GM12878 (cell line): Measurements from ENCODE around the gene CXCL17. TPM values are rescaled to one million over a fixed set of nuclear protein-coding genes. Genes with fewer than 3 reads are reported as not detected.
A peak's percentile ranks its signal among the peaks of the same experiment; 100 is the strongest.

Experiments used
- BACH1 ChIP-seq: fragments of 450-650 bp; IDR thresholded peaks from 2 replicates; pipeline ENCODE4 v1.6.1; 2017; ENCODE audit warnings: mild to moderate bottlenecking, borderline replicate concordance
- CREB1 ChIP-seq: IDR thresholded peaks from 2 replicates; pipeline ENCODE4 v1.6.1; 2012; ENCODE audit warnings: low read depth, mild to moderate bottlenecking, inconsistent platforms
- EGR1 ChIP-seq, 2 experiments: IDR thresholded peaks; 1 replicate in 1 of 2; 2 replicates in 1 of 2; pipeline ENCODE4 v1.6.1; 2011 to 2012; ENCODE audit warnings: low read depth in 2 of 2, low read length in 2 of 2, borderline replicate concordance in 1 of 2, mild to moderate bottlenecking in 1 of 2, moderate library complexity in 1 of 2
- ESRRA ChIP-seq: IDR thresholded peaks from 2 replicates; pipeline ENCODE4 v1.6.1; 2012; ENCODE audit warnings: mild to moderate bottlenecking, low read length, improper control_type of control experiment
- FOXM1 ChIP-seq: IDR thresholded peaks from 2 replicates; pipeline ENCODE4 v1.6.1; 2012; ENCODE audit warnings: low read depth, mild to moderate bottlenecking, inconsistent platforms, low read length, moderate library complexity
- HDGF ChIP-seq: fragments of 450-650 bp; IDR thresholded peaks from 2 replicates; pipeline ENCODE4 v1.6.1; 2016; ENCODE audit warnings: antibody characterized with exemption
- IKZF2 ChIP-seq, 2 experiments: fragments of 450-650 bp; IDR thresholded peaks; 2 replicates each; pipeline ENCODE4 v1.6.1; 2017; ENCODE audit warnings: mild to moderate bottlenecking in 2 of 2, moderate library complexity in 2 of 2
- MEF2B ChIP-seq: fragments of 450-650 bp; IDR thresholded peaks from 2 replicates; pipeline ENCODE4 v1.6.1; 2018; ENCODE audit warnings: mild to moderate bottlenecking, moderate library complexity; ENCODE audit not compliant: partially characterized antibody, poor library complexity, severe bottlenecking
- NR2C2 ChIP-seq: IDR thresholded peaks from 2 replicates; pipeline ENCODE4 v1.6.1; 2011; ENCODE audit warnings: borderline replicate concordance, low read depth; ENCODE audit not compliant: control insufficient read depth, insufficient read length
- RCOR1 ChIP-seq: conservative IDR thresholded peaks from 2 replicates; pipeline ENCODE4 v1.6.1; 2012; ENCODE audit warnings: low read depth, low read length, improper control_type of control experiment
- RUNX3 ChIP-seq: IDR thresholded peaks from 2 replicates; pipeline ENCODE4 v1.6.1; 2012; ENCODE audit warnings: low read length, inconsistent platforms
- SUPT20H ChIP-seq: IDR thresholded peaks from 2 replicates; pipeline ENCODE4 v1.6.1; 2011; ENCODE audit warnings: low read depth, mild to moderate bottlenecking, low read length, moderate library complexity, borderline replicate concordance; ENCODE audit not compliant: control insufficient read depth
- YBX1 ChIP-seq: fragments of 450-650 bp; IDR thresholded peaks from 2 replicates; pipeline ENCODE4 v1.6.1; 2016; ENCODE audit warnings: antibody characterized with exemption
- polyA plus RNA-seq, 11 experiments: library from polyadenylated mRNA; depleted of rRNA in 4 of 11; unstranded in 6 of 11; stranded (reverse) in 5 of 11; fragments of >200 nt; fragmentation: Nextera tagmentation in 4 of 11; fragmentation: Illumina TruSeq in 1 of 11; extraction: Ambion mirVana in 4 of 11; extraction: Trizol in 1 of 11; gene quantifications; 1 replicate in 1 of 11; 2 replicates in 10 of 11; pipeline versions ENCODE4 v1.2.1 to v1.2.3, GENCODE V29; 2011 to 2016; ENCODE audit warnings: inconsistent platforms in 2 of 11, missing spikeins in 2 of 11, low read depth in 1 of 11
- total RNA-seq, 4 experiments: library from RNA; depleted of rRNA in 3 of 4; stranded (reverse); fragments of >200 nt in 3 of 4; fragmentation: Illumina TruSeq in 1 of 4; extraction: Trizol in 1 of 4; gene quantifications; 2 replicates each; pipeline versions ENCODE4 v1.2.1 to v1.2.3, GENCODE V29; 2013 to 2021
- TF ChIP-seq, protein P1 (sequence below): fragments of 450-650 bp; IDR thresholded peaks from 2 replicates; pipeline ENCODE4 v1.6.1; 2016; ENCODE audit warnings: mild to moderate bottlenecking, moderate library complexity, borderline replicate concordance
- TF ChIP-seq, protein P2 (sequence below): IDR thresholded peaks from 2 replicates; pipeline ENCODE4 v1.6.1; 2011; ENCODE audit warnings: low read depth, mild to moderate bottlenecking, low read length, moderate library complexity, borderline replicate concordance; ENCODE audit errors: extremely low read depth
- TF ChIP-seq, protein P3 (sequence below): IDR thresholded peaks from 2 replicates; pipeline ENCODE4 v1.6.1; 2012; ENCODE audit warnings: low read length, inconsistent platforms
- TF ChIP-seq, protein P4 (sequence below): fragments of 450-650 bp; IDR thresholded peaks from 2 replicates; pipeline ENCODE4 v1.6.1; 2017; ENCODE audit warnings: antibody characterized with exemption, mild to moderate bottlenecking, moderate library complexity
- TF ChIP-seq, protein P5 (sequence below): fragments of 450-650 bp; IDR thresholded peaks from 2 replicates; pipeline ENCODE4 v1.6.1; 2016; ENCODE audit warnings: mild to moderate bottlenecking

Gene CXCL17
- total and polyA plus RNA-seq, 10 of the 15 experiments (the other 5 are each of a cell fraction or from before 2014, with no cell fraction given), result 0.13 to 0.24 (median 0.15) TPM; not detected in 7

DNA sequence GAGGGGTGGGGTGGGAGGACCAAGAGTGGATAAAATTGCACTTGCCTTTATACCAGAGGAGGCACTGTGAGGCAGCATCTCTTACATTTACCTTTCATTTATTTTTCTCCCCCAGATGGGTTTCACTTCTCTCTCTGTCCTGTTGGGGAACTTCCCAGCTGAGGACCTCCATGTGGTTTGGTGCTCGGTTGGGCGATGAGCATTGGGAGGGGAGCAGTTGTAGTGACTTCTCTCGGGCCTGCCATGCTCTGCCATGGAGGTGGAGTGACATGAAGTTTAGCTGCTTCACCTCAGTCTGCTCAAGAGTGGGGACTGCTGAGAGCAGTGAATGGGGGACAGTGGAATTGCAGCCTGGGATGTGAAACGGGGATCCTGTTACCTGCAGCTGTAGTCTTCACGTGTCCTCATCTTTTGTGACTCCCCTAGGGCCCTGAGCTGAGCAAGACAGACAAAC lies 23.1 kb upstream of the CXCL17 start (continued):
- TF ChIP-seq, protein P1, sequence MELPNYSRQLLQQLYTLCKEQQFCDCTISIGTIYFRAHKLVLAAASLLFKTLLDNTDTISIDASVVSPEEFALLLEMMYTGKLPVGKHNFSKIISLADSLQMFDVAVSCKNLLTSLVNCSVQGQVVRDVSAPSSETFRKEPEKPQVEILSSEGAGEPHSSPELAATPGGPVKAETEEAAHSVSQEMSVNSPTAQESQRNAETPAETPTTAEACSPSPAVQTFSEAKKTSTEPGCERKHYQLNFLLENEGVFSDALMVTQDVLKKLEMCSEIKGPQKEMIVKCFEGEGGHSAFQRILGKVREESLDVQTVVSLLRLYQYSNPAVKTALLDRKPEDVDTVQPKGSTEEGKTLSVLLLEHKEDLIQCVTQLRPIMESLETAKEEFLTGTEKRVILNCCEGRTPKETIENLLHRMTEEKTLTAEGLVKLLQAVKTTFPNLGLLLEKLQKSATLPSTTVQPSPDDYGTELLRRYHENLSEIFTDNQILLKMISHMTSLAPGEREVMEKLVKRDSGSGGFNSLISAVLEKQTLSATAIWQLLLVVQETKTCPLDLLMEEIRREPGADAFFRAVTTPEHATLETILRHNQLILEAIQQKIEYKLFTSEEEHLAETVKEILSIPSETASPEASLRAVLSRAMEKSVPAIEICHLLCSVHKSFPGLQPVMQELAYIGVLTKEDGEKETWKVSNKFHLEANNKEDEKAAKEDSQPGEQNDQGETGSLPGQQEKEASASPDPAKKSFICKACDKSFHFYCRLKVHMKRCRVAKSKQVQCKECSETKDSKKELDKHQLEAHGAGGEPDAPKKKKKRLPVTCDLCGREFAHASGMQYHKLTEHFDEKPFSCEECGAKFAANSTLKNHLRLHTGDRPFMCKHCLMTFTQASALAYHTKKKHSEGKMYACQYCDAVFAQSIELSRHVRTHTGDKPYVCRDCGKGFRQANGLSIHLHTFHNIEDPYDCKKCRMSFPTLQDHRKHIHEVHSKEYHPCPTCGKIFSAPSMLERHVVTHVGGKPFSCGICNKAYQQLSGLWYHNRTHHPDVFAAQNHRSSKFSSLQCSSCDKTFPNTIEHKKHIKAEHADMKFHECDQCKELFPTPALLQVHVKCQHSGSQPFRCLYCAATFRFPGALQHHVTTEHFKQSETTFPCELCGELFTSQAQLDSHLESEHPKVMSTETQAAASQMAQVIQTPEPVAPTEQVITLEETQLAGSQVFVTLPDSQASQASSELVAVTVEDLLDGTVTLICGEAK, result no peak
- TF ChIP-seq EGR1 (IDR thresholded peaks at IDR 0.05; ENCODE audit: borderline replicate concordance in 1 of 2, low read depth in 2 of 2, low read length in 2 of 2) (no peak), NR2C2 (no peak), CREB1 (no peak), IKZF2 (IDR thresholded peaks at IDR 0.05) (peak; percentile 86 to 88), ESRRA (no peak), YBX1 (no peak), BACH1 (peak; percentile 56; the same call in 1 of the 2 replicates), SUPT20H (no peak), RUNX3 (peak; percentile 91), FOXM1 (0 out of 2 replicates have a peak, but pooled peaks have one; percentile 14), RCOR1 (0 out of 2 replicates have a peak, but pooled peaks have one; percentile 89), HDGF (no peak), MEF2B (no peak)
- TF ChIP-seq, protein P2, sequence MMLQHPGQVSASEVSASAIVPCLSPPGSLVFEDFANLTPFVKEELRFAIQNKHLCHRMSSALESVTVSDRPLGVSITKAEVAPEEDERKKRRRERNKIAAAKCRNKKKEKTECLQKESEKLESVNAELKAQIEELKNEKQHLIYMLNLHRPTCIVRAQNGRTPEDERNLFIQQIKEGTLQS, result no peak
- TF ChIP-seq, protein P3, sequence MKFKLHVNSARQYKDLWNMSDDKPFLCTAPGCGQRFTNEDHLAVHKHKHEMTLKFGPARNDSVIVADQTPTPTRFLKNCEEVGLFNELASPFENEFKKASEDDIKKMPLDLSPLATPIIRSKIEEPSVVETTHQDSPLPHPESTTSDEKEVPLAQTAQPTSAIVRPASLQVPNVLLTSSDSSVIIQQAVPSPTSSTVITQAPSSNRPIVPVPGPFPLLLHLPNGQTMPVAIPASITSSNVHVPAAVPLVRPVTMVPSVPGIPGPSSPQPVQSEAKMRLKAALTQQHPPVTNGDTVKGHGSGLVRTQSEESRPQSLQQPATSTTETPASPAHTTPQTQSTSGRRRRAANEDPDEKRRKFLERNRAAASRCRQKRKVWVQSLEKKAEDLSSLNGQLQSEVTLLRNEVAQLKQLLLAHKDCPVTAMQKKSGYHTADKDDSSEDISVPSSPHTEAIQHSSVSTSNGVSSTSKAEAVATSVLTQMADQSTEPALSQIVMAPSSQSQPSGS, result no peak
- TF ChIP-seq, protein P4, sequence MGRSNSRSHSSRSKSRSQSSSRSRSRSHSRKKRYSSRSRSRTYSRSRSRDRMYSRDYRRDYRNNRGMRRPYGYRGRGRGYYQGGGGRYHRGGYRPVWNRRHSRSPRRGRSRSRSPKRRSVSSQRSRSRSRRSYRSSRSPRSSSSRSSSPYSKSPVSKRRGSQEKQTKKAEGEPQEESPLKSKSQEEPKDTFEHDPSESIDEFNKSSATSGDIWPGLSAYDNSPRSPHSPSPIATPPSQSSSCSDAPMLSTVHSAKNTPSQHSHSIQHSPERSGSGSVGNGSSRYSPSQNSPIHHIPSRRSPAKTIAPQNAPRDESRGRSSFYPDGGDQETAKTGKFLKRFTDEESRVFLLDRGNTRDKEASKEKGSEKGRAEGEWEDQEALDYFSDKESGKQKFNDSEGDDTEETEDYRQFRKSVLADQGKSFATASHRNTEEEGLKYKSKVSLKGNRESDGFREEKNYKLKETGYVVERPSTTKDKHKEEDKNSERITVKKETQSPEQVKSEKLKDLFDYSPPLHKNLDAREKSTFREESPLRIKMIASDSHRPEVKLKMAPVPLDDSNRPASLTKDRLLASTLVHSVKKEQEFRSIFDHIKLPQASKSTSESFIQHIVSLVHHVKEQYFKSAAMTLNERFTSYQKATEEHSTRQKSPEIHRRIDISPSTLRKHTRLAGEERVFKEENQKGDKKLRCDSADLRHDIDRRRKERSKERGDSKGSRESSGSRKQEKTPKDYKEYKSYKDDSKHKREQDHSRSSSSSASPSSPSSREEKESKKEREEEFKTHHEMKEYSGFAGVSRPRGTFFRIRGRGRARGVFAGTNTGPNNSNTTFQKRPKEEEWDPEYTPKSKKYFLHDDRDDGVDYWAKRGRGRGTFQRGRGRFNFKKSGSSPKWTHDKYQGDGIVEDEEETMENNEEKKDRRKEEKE, result no peak
- TF ChIP-seq, protein P5, sequence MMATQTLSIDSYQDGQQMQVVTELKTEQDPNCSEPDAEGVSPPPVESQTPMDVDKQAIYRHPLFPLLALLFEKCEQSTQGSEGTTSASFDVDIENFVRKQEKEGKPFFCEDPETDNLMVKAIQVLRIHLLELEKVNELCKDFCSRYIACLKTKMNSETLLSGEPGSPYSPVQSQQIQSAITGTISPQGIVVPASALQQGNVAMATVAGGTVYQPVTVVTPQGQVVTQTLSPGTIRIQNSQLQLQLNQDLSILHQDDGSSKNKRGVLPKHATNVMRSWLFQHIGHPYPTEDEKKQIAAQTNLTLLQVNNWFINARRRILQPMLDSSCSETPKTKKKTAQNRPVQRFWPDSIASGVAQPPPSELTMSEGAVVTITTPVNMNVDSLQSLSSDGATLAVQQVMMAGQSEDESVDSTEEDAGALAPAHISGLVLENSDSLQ, result 0 out of 2 replicates have a peak, but pooled peaks have one; percentile 16
